RWPE1 (cell line): ENCODE results near the gene DHFR2.

Experiments
- CTCF ChIA-PET: fragments of 350-600 bp; sonication (Branson Sonifier 250); formaldehyde crosslinking; extraction: SDS; loops from one replicate; lab custom pipeline; 2021; lab: Yijun Ruan, JAX
- POLR2A ChIA-PET: fragments of 400-600 bp; formaldehyde crosslinking; extraction: SDS; loops from one replicate; lab custom pipeline; 2020; ENCODE audit warnings: antibody characterized with exemption; ENCODE audit not compliant: low non-redundant PET; lab: Yijun Ruan, JAX
- DNase-seq: peaks from one replicate; pipeline ENCODE4 v3.0.0; 2012; ENCODE audit warnings: low spot score
- H3K27ac ChIP-seq: fragments of 450-650 bp; 2 replicates; pipeline ENCODE4 v1.5.1; 2017
- TF ChIP-seq, protein P1 (sequence below): fragments of 450-650 bp; conservative IDR thresholded peaks from 2 replicates; pipeline ENCODE4 v1.5.1; 2017; ENCODE audit warnings: low read depth, mild to moderate bottlenecking

DHFR2 gene

DNA sequence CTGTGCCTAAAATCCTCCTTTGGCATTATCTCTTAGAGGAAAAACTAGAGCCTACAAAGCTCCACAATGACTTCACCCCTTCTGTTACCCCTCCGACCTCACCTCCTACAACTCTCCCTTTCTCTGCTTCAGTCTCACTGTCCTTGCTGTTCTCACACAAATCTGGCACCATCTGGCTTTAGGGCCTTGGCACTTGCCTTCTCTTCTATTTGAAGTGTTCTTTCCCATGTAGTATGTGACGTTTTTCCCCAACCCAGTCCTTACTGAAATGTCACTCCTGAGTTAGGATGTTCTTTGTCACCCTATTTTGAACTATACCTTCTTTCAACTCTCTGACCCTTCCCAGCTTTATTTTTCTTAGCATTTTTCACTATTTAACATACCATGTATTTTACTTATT is 43.1 kb downstream of the DHFR2 start:
- DNase-seq = no peak
- TF ChIP-seq, protein P1, sequence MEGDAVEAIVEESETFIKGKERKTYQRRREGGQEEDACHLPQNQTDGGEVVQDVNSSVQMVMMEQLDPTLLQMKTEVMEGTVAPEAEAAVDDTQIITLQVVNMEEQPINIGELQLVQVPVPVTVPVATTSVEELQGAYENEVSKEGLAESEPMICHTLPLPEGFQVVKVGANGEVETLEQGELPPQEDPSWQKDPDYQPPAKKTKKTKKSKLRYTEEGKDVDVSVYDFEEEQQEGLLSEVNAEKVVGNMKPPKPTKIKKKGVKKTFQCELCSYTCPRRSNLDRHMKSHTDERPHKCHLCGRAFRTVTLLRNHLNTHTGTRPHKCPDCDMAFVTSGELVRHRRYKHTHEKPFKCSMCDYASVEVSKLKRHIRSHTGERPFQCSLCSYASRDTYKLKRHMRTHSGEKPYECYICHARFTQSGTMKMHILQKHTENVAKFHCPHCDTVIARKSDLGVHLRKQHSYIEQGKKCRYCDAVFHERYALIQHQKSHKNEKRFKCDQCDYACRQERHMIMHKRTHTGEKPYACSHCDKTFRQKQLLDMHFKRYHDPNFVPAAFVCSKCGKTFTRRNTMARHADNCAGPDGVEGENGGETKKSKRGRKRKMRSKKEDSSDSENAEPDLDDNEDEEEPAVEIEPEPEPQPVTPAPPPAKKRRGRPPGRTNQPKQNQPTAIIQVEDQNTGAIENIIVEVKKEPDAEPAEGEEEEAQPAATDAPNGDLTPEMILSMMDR = no peak
- CTCF ChIA-PET = interaction anchor here (0.5 kb wide), 1 partner anchor 15 kb away, joined by 4 read pairs; no protein-coding TSS in a partner anchor
- H3K27ac ChIP-seq = no peak overlapping the region
- POLR2A ChIA-PET = no interaction called here

DNA sequence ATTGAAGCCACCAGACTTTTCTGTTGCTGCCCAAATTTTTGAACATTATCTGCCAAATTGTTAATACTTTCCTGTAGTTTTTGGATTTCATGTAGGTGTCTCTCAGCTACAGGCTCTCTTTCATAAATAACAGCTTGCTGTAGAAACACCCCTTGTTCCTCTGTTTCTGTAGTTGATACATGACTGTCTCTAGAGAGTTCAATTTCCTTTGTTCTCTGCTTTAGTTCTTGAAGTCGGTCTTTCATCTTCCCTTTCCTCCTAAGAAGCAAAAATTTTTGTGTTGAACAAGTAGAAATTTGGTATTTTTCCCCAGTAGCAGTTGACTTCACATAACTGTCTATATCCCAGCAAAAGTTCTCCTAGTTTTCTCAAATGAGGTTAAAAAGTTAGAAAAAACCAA is 47.7 kb downstream of the DHFR2 start:
- no peak for DNase-seq
- ChIA-PET CTCF (interaction anchor here (0.9 kb wide), 1 partner anchor 25 kb away, joined by 5 read pairs; no protein-coding TSS in a partner anchor), POLR2A (no interaction called here)
- TF ChIP-seq, protein P1 = no peak
- no peak overlapping the region for H3K27ac ChIP-seq

DNA sequence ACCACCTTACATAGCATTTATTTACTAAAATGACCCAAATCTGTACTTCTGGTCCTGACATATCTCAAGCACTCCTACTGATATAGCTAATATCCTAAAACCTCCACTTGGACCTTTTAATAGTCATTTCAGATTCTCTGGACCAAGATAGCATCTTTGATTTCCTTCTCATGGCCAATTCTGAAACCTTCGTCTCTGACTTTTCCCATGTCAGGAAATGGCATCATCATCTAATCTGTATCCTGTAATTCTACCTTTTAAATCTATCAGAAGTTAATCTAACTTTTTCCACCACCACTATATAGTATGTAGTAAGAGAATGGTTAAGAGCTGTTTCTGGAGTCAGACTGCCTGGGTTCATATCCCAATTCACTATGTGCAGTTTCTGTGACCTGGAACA is 50.5 kb downstream of the DHFR2 start:
- TF ChIP-seq, protein P1 = no peak
- POLR2A ChIA-PET = no interaction called here
- no peak overlapping the region for H3K27ac ChIP-seq
- no peak for DNase-seq
- CTCF ChIA-PET = no interaction called here

DNA sequence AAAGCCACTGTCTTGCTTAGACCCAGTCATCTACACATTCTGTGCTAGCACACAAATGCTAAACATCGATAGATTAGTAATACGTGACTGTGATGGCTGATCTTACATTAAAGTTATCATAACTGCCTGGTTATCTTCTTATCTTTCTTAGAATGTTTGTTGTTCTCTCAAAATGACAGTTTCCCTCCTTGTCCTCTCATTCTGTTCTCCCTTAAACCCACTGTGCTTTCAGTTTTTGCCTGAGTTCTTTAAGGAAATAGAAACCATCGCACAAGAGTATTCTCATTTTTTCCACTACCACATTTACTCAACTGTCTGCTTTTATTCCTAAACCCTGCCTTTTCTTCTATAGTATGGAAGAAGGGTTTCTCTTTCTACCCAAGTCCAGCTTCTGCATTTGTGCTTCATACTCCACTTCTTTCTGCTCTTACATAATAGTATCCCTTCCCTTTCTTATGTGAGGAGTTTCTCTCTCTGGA is 51.4 kb downstream of the DHFR2 start:
- CTCF ChIA-PET = no interaction called here

DNA sequence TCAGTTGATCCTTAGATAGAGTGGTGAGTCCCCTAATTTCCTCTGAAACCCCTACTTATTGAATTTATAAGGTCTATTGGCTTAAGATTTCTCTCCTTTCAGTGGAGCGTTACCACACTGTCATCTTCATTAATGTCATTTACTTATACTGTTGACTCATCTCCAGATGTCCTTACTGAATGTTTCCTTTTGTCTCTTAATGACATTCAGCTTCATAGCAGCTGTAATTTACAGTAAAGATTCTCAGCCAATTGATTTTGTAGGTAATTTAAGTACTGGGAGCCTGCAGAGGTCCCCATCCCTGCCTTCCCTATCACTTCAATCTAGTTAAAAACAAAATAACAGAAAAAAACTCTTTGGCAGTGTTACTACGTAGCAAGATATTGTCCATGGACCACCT is 53.1 kb downstream of the DHFR2 start:
- CTCF ChIA-PET = no interaction called here
- no peak overlapping the region for H3K27ac ChIP-seq
- DNase-seq = no peak
- TF ChIP-seq, protein P1 = no peak
- POLR2A ChIA-PET = no interaction called here

More for the DNA sequence above, 51.4 kb downstream of the DHFR2 start:
- POLR2A ChIA-PET = no interaction called here
- DNase-seq = no peak
- TF ChIP-seq, protein P1 = no peak
- no peak overlapping the region for H3K27ac ChIP-seq

DNA sequence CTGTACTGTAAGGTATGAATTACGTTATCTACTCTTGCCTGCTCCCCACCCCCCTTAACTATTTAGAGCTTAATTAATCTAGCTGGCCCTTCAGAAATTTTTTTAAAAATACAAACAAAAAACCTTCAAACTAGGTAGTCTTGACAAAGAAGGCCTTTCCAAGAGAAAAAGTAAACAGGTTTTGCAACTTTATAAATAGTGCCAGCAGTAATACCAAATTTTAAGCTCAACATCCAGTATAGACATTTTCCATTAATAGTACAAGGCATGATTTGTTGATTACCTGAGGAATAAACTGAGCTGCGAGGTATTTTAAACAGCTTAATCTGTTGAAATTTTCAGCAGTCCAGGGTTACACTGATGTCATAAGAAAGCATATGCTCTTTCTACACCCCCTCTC is 54.5 kb downstream of the DHFR2 start:
- H3K27ac ChIP-seq = no peak overlapping the region
- POLR2A ChIA-PET = no interaction called here
- TF ChIP-seq, protein P1 = no peak
- DNase-seq = no peak
- CTCF ChIA-PET = no interaction called here
